Neural cell (in vitro differentiated cells): ENCODE results near the gene GPRC5B. TPM values are rescaled to one million over a fixed set of nuclear protein-coding genes. Genes with fewer than 3 reads are reported as not detected.

ENCODE experiments used
- H2AFZ ChIP-seq: fragments of 200-600, 300-800 bp; sonication (generic), shearing (Covaris generic); 2 replicates; pipeline ENCODE4 v1.6.0; 2014; ENCODE audit warnings: low read depth, mild to moderate bottlenecking, antibody characterized with exemption, low read length, moderate library complexity
- H3F3A ChIP-seq: fragments of 200-600 bp; shearing (Covaris generic); 2 replicates; pipeline ENCODE4 v1.6.1; 2016; ENCODE audit warnings: mild to moderate bottlenecking, moderate library complexity, mixed read lengths, antibody characterized with exemption, low read length; ENCODE audit not compliant: insufficient read depth, poor library complexity, severe bottlenecking
- H3K27ac ChIP-seq: fragments of 200-600, 300-800 bp; sonication (generic), shearing (Covaris generic); 2 replicates; pipeline ENCODE4 v1.5.1; 2014; ENCODE audit warnings: mild to moderate bottlenecking, low read length, moderate library complexity
- H3K27me3 ChIP-seq: fragments of 300-800, 200-600 bp; sonication (generic), shearing (Covaris generic); 2 replicates; pipeline ENCODE4 v1.6.0; 2014; ENCODE audit warnings: mild to moderate bottlenecking, low read depth, low read length, moderate library complexity; ENCODE audit not compliant: insufficient read depth
- H3K36me3 ChIP-seq: fragments of 300-800, 200-600 bp; sonication (generic), shearing (Covaris generic); 2 replicates; pipeline ENCODE4 v1.5.1; 2014; ENCODE audit warnings: mild to moderate bottlenecking, antibody characterized with exemption, low read length, moderate library complexity; ENCODE audit not compliant: insufficient read depth
- H3K4me2 ChIP-seq: fragments of 300-800, 200-600 bp; sonication (generic), shearing (Covaris generic); 2 replicates; pipeline ENCODE4 v1.6.0; 2014; ENCODE audit warnings: mild to moderate bottlenecking, low read length
- H3K4me3 ChIP-seq: fragments of 300-800, 200-600 bp; sonication (generic), shearing (Covaris generic); 2 replicates; pipeline ENCODE4 v1.5.1; 2014; ENCODE audit warnings: mild to moderate bottlenecking, low read length, moderate library complexity
- H3K79me2 ChIP-seq: fragments of 200-600 bp; shearing (Covaris generic); replicated peaks from 2 replicates; pipeline ENCODE4 v1.6.0; 2014; ENCODE audit warnings: mild to moderate bottlenecking, low read length, moderate library complexity; ENCODE audit not compliant: insufficient read depth
- H3K9ac ChIP-seq: fragments of 300-800, 200-600 bp; sonication (generic), shearing (Covaris generic); 2 replicates; pipeline ENCODE4 v1.6.1; 2016; ENCODE audit warnings: mild to moderate bottlenecking, low read length, mixed read lengths
- H3K9me2 ChIP-seq: fragments of 200-600 bp; shearing (Covaris generic); 2 replicates; pipeline ENCODE4 v1.6.1; 2016; ENCODE audit warnings: mild to moderate bottlenecking, low read length, mixed read lengths; ENCODE audit not compliant: insufficient read depth
- H3K9me3 ChIP-seq: fragments of 200-600, 300-800 bp; sonication (generic), shearing (Covaris generic); 2 replicates; pipeline ENCODE4 v1.6.1; 2016; ENCODE audit warnings: mild to moderate bottlenecking, mixed run types, low read length, moderate library complexity, mixed read lengths
- H4K20me1 ChIP-seq: fragments of 200-600 bp; shearing (Covaris generic); 2 replicates; pipeline ENCODE4 v1.6.1; 2016; ENCODE audit warnings: mild to moderate bottlenecking, mixed run types; ENCODE audit not compliant: insufficient read depth
- EP300 ChIP-seq: fragments of 450-650 bp; conservative IDR thresholded peaks from 2 replicates; pipeline ENCODE4 v1.6.1; 2014; ENCODE audit warnings: antibody characterized with exemption, mild to moderate bottlenecking, moderate library complexity; ENCODE audit not compliant: poor library complexity, severe bottlenecking
- EZH2 ChIP-seq: fragments of 200-600, 300-800 bp; shearing (Covaris generic), sonication (generic); IDR thresholded peaks from 2 replicates; pipeline ENCODE4 v1.6.1; 2014; ENCODE audit warnings: antibody characterized with exemption, low read length, borderline replicate concordance, mild to moderate bottlenecking; ENCODE audit not compliant: insufficient read depth, poor library complexity, severe bottlenecking
- MXI1 ChIP-seq: fragments of 450-650 bp; conservative IDR thresholded peaks from 2 replicates; pipeline ENCODE4 v1.6.1; 2014; ENCODE audit warnings: antibody characterized with exemption, mild to moderate bottlenecking; ENCODE audit not compliant: poor library complexity, severe bottlenecking
- POLR2AphosphoS5 ChIP-seq: IDR thresholded peaks from 2 replicates; pipeline ENCODE4 v1.6.1; 2012
- RAD21 ChIP-seq: fragments of 450-650 bp; conservative IDR thresholded peaks from 2 replicates; pipeline ENCODE4 v1.6.1; 2014; ENCODE audit warnings: antibody characterized with exemption, mild to moderate bottlenecking, moderate library complexity
- SMC3 ChIP-seq: fragments of 450-650 bp; conservative IDR thresholded peaks from 2 replicates; pipeline ENCODE4 v1.6.1; 2014; ENCODE audit warnings: antibody characterized with exemption, mild to moderate bottlenecking, moderate library complexity; ENCODE audit not compliant: poor library complexity
- TAF1 ChIP-seq: IDR thresholded peaks from 2 replicates; pipeline ENCODE4 v1.6.1; 2012; ENCODE audit warnings: low read depth
- polyA plus RNA-seq: library from polyadenylated mRNA; depleted of rRNA; stranded (reverse); fragments of >200 nt; gene quantifications from 2 replicates; pipeline ENCODE4 v1.2.3, GENCODE V29; 2014
- TF ChIP-seq, protein P1 (sequence below): fragments of 450-650 bp; IDR thresholded peaks from 2 replicates; pipeline ENCODE4 v1.5.1; 2014; ENCODE audit warnings: antibody characterized with exemption, mild to moderate bottlenecking, moderate library complexity; ENCODE audit not compliant: poor library complexity, severe bottlenecking
- TF ChIP-seq, protein P2 (sequence below): IDR thresholded peaks from 2 replicates; pipeline ENCODE4 v1.6.1; 2012; ENCODE audit warnings: borderline replicate concordance

The GPRC5B gene
- polyA plus RNA-seq, 1 donor from 2014 or later, result 25.4 TPM

DNA sequence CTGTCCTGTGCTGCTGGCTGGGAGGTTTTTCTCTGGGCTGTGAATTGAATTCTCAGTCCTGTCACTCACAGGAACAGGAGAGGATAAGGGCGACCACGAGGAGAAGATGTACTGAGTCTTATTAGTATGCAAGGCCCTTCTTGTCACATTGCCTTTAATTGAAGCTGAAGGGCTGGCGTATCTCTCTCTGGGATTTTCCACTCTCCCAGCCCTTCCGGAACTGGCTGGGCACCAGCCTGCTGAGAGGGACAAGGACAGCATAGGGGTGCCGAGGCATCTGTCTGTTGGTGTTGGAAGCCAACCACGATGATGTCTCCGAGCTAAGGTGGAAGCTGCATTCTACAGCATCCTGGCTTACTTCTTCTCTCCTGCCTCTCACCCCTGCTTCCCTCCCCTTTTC is 33.2 kb downstream of the GPRC5B start:
- TF ChIP-seq, protein P1, sequence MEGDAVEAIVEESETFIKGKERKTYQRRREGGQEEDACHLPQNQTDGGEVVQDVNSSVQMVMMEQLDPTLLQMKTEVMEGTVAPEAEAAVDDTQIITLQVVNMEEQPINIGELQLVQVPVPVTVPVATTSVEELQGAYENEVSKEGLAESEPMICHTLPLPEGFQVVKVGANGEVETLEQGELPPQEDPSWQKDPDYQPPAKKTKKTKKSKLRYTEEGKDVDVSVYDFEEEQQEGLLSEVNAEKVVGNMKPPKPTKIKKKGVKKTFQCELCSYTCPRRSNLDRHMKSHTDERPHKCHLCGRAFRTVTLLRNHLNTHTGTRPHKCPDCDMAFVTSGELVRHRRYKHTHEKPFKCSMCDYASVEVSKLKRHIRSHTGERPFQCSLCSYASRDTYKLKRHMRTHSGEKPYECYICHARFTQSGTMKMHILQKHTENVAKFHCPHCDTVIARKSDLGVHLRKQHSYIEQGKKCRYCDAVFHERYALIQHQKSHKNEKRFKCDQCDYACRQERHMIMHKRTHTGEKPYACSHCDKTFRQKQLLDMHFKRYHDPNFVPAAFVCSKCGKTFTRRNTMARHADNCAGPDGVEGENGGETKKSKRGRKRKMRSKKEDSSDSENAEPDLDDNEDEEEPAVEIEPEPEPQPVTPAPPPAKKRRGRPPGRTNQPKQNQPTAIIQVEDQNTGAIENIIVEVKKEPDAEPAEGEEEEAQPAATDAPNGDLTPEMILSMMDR, result no peak
- TF ChIP-seq TAF1 (no peak), MXI1 (no peak), RAD21 (no peak), EZH2 (no peak), EP300 (no peak), SMC3 (no peak), POLR2AphosphoS5 (no peak)
- TF ChIP-seq, protein P2, sequence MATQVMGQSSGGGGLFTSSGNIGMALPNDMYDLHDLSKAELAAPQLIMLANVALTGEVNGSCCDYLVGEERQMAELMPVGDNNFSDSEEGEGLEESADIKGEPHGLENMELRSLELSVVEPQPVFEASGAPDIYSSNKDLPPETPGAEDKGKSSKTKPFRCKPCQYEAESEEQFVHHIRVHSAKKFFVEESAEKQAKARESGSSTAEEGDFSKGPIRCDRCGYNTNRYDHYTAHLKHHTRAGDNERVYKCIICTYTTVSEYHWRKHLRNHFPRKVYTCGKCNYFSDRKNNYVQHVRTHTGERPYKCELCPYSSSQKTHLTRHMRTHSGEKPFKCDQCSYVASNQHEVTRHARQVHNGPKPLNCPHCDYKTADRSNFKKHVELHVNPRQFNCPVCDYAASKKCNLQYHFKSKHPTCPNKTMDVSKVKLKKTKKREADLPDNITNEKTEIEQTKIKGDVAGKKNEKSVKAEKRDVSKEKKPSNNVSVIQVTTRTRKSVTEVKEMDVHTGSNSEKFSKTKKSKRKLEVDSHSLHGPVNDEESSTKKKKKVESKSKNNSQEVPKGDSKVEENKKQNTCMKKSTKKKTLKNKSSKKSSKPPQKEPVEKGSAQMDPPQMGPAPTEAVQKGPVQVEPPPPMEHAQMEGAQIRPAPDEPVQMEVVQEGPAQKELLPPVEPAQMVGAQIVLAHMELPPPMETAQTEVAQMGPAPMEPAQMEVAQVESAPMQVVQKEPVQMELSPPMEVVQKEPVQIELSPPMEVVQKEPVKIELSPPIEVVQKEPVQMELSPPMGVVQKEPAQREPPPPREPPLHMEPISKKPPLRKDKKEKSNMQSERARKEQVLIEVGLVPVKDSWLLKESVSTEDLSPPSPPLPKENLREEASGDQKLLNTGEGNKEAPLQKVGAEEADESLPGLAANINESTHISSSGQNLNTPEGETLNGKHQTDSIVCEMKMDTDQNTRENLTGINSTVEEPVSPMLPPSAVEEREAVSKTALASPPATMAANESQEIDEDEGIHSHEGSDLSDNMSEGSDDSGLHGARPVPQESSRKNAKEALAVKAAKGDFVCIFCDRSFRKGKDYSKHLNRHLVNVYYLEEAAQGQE, result no peak
- H2AFZ ChIP-seq, result no peak overlapping the region
- no peaks in the 10 kb centered on the region for H3K36me3 ChIP-seq
- H3K9me3 ChIP-seq, result no peaks in the 10 kb centered on the region
- H3K79me2 ChIP-seq, result no peaks in the 10 kb centered on the region
- no peaks in the 10 kb centered on the region for H3K9me2 ChIP-seq
- no peak overlapping the region for H3K27ac ChIP-seq
- no peaks in the 10 kb centered on the region for H3K27me3 ChIP-seq
- no peak overlapping the region for H3K4me3 ChIP-seq
- H4K20me1 ChIP-seq, result no peaks in the 10 kb centered on the region
- H3K4me2 ChIP-seq, result no peak overlapping the region
- H3K9ac ChIP-seq, result no peak overlapping the region
- H3F3A ChIP-seq, result no peaks in the 10 kb centered on the region

DNA sequence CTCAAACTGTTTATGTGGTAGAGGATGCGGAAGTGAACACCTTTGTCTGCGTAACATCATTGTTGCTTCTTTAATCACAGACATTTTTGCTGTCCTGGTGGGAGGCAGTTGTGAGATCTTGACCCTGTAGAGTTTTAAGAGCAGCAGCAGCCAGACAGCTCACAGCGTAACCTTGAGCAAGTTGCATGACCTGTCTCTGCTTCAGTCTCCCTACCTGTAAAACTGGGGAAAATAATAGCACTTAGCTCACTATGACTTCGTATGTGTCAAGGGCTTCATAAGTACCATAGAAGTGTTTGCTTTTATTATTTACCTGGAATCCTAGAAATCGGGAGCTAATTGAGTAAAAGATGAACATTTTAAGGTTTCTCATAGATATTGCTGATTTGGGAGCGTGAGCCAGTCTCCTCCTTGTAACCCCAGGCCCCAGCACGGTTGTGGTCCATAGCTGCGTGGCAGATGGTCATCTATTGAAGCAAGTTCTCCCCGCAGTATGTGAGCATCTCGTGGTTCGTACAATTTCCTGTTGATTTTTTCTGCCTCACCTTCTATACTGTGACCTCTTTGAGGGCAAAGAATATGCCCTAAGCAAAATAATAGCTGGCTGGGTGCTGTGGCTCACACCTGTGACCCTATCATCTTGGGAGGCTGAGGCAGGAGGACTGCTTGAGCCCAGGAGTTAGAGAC is 34.4 kb downstream of the GPRC5B start:
- Histone ChIP-seq H3K36me3 (no peaks in the 10 kb centered on the region), H3K79me2 (no peaks in the 10 kb centered on the region), H3K27me3 (no peaks in the 10 kb centered on the region), H2AFZ (no peak overlapping the region), H4K20me1 (no peaks in the 10 kb centered on the region), H3K27ac (no peak overlapping the region), H3K9me3 (no peaks in the 10 kb centered on the region), H3F3A (no peaks in the 10 kb centered on the region), H3K4me2 (no peak overlapping the region), H3K9me2 (no peaks in the 10 kb centered on the region), H3K4me3 (no peak overlapping the region), H3K9ac (no peak overlapping the region)
- no peak for TF ChIP-seq EP300
- no peak for TF ChIP-seq SMC3
- no peak for TF ChIP-seq POLR2AphosphoS5
- TF ChIP-seq, protein P2, result no peak
- no peak for TF ChIP-seq RAD21
- no peak for TF ChIP-seq TAF1
- TF ChIP-seq, protein P1, result no peak
- TF ChIP-seq MXI1, result no peak
- no peak for TF ChIP-seq EZH2
